SH-SY5Y (cell line): ENCODE results near the gene PREP.

Experiments
- GATA2 ChIP-seq: IDR thresholded peaks from 2 replicates; pipeline ENCODE4 v1.6.1; 2011; ENCODE audit warnings: mild to moderate bottlenecking, low read depth, low read length
- GATA3 ChIP-seq: IDR thresholded peaks from 2 replicates; pipeline ENCODE4 v1.6.1; 2011; ENCODE audit warnings: low read depth, mild to moderate bottlenecking, low read length, moderate library complexity

GRCh38 chr6:105272786-105273185 lies 130.1 kb downstream of the PREP start:
- TF ChIP-seq GATA3 (no peak), GATA2 (no peak)
